AG08395 (cell line): Measurements from ENCODE around the gene LRIG1.
A peak's percentile ranks its signal among the peaks of the same experiment; 100 is the strongest.

Experiments used
- DNase-seq: peaks from one replicate; pipeline ENCODE4 v3.0.0; 2012; ENCODE audit warnings: mixed read lengths, low spot score

LRIG1 gene

DNA sequence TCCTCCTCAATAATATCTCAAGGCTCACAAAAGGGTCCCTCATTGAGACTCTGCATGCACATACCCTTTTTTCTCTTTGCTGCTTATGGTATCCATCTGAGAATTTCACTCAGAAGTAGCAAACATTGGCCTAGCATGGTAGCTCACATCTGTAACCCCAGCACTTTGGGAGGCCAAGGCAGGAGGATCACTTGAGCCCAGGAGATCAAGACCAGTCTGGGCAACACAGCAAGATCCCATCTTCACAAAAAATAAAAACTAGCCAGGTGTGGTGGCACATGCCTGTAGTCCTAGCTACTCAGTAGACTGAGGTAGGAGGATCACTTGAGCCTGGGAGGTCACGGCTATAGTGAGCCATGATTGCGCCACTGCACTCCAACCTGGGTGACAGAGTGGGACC is 11.7 kb downstream of the LRIG1 start:
- DNase-seq = no peak

DNA sequence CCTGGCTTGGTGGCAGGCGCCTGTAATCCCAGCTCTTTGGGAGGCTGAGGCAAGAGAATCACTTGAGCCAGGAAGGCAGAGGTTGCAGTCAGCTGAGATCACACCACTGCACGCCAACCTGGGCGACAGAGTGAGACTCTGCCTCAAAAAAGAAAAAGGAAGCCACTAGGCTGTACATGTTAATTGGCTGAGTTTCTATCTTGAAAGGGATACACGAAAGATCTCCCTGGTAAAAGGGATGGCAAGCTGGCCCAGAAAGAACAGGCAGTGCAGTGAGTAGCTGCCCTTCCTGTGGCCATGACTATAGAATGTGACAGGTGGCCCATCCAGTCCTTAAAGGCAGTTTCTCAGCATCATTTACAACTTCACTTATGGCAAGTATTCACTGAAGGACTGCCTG is 12.3 kb downstream of the LRIG1 start:
- no peak for DNase-seq

DNA sequence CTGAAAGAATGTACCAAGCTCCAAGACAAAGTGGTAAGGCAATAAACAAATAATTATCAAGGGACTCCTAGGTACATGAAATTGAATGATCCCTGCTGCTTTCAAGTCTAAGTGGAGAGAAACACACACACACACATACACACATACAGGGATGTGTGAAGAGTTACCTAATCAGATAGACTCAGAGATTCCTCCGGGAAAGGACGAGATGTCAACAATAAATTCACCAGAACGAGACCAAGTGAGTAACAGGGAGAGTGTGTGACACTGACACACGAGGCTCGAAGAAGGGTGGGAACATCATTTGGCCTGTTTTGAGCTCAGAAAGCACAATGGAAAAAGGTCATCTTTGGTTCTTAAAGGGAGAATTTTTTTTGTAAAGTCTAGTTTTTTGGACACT is 13.4 kb downstream of the LRIG1 start:
- peak; percentile 26 for DNase-seq

DNA sequence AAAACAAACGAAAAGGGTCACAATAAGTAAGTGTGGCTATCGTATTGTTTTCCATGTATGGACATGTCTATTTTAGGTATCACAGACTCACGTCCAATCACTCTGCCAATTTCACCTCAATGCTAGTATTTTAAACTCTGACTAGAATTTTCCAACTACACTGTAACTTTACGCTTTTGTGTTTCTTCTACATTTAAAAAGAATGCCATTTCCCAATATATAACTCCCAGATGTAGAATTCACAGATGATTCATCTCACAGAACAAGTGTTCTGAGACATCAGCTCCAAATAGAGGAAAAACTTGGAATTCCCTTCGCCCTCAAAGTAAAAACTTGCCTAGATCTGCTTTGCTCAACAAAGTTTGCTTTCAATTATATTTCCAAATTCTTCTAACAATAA is 14.2 kb downstream of the LRIG1 start:
- DNase-seq = peak; percentile 71

DNA sequence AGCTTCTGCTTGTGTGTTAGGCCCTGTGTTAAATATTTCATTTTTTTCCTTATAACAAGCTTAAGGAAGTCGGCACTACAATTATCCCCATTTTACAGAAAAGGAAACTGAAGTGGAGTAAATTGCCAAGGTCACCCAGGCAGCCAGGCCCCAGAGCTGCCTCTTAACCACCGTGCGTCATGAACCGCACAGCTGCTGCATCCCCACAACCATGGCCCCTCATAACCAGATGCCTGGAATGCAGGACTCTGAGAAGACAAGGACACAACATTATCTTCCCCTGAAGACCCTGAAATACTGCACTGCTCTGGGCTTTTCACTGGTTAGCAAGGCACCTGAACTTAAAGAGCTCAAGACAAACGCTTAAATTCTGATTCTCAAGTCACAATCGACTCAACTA is 14.6 kb downstream of the LRIG1 start:
- peak; percentile 30 for DNase-seq

DNA sequence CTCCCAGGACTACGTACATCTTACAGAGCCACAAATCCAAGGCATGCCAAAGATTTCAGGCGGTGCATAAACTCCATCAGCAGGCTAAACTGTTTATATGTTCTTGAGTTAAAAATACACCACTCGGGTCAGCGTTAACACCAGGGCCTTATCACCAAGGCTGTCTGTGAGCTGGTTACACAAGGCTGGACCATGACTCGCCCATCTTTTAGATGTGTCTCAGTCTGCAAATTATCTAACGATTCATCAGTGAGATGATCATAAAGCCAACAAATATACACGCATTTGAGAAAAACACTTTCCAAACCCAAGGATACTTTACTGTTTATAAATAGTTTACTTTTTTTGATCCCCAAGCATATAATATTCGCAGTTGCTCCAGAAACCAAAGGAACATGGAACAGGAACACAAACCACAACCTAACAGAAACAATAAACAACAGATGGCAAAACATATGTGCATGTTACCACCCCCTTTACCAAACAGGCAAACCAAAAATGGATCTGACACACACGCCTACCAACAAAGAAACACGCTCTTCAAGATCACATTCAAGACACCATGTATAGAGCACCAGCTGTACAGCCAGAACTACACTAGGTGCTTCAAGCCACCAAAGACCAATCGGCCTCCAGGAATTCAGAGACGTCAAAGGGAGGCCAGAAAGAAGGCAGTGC is 15.4 kb downstream of the LRIG1 start:
- peak; percentile 38 for DNase-seq

DNA sequence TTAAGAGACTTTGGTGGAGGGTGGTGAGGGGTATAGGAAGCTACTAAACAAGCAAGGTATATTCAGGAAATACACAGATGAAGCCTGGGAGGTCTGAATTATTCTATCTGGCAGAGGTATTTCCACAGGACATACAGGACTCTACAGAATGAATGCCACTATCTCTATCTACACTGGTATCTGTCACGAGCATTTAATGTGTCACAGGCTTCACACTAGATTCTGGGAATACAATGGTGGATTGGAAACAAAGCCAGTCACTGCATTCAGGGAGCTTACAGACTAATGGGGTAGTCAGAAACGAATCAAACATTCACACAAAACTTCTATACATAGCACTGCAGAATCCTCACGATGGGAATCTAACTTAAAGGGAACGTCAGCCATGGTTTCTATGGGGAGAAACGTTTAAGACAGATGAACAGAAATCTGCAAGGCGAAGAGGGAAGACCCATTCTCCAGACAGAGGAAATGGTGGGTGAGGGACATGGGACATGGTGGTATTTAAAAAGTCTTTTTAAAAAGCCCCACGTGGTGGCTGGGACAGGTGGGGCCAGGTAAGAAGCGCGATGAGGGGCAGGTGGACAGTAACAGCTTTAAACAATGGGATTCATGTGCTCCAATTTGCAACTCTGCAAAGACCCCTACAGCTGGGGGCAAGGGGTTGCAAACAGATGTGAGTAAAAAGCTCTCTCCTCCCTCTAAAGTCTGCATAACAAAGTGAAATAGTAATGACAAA is 16.5 kb downstream of the LRIG1 start:
- no peak for DNase-seq

DNA sequence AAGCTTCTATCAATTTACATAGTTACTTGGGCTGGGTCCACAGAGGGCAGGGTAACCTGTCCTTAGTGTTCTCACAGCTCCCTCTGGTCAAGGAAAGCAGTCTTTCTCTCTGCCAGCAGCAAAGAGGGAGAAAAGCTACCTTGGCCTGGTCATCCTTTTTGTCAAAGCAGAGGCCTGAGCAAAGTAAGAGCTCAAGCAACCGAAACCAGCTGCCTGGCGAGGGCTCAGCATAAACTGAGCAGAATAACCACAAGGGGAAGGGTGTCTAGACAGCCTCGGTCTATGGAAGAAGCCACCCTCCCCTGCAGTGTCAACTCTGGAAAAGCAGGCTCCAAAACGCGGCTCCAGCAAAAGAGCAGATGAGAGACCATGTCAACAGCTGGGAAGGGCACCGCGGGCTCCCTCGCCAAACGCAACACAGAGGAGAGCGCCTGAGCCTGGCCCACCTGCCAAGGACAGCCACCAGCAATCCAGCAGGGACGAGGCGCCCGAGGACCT is 17.4 kb downstream of the LRIG1 start:
- no peak for DNase-seq

DNA sequence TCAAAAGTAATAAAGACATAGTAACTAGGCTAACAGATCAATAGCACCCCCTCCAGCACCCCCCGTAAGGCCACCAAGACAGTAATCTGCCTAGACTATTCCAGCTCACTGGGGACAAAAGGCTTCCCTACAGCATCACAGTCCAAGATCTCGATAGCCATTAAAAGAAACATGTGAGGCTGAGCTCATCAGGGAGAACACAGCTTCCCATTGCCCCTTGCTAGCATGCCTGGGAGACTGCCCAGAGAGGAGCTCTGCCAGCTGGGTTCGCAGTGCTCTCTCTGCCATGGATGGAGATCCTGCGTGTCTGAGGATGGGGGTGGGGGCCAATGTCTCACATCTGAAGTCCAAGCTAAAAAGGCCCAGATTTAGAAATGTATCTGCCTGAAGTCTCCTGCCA is 17.8 kb downstream of the LRIG1 start:
- peak; percentile 71 for DNase-seq

DNA sequence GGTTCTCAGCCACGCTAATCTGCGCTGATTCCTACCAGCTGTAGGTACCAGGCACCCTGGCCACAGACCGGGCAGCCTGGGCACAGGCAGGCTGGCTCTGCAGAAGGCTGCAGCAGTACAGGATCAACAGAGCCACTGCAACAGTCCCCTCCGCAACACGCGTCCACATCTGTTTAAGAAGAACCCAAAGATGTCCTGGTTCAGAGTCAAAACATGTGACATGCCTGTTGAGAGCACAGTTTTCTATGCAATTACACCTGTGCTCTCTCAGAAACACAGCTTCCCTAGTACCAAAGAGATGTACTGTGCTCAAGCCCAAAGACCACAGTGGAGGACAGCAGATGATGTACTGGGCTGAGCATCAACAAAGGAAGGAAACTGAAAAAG is 18.8 kb downstream of the LRIG1 start:
- no peak for DNase-seq

DNA sequence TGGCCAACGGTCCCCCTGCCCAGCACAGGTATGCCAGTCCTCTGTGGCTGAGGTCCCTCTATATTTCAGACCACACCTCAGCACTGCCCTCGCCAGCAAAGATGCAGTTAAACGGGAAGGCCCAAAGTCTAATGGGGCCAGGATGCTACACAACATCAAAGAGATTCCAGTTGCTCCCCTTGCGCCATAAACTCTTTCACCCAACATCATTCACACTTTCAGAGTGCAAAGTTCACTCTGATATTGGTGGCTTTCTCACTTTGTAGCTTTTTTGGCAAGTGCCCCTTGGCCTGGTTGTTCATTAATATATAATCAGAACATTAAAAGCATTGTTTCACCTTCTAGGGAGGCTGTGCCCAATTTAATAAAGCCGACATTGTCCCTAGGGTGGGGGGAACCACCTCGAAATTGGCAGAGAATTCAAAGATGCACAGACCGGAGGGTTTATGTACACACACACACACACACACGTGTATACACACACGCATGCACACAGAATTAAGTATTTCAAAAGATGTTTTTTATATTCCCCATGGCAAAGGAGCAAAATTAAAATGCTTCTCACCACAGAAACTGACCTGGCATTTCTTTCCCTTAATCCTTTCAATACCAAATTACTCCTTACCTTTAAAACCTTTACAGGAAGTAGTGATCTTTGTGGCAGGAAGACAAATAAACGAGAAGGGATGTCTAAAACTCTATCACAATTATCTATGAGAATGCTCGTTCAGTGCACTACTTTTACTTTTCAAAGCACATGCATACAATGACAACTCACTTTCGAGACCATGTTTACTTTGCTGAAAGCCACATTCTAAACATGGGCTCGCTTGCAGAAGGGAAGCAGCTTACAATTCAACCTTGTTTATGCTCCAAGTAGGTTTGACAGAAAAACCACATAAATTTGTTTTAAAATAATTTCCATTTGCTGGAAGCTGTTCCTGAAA is 19.5 kb downstream of the LRIG1 start:
- no peak for DNase-seq

DNA sequence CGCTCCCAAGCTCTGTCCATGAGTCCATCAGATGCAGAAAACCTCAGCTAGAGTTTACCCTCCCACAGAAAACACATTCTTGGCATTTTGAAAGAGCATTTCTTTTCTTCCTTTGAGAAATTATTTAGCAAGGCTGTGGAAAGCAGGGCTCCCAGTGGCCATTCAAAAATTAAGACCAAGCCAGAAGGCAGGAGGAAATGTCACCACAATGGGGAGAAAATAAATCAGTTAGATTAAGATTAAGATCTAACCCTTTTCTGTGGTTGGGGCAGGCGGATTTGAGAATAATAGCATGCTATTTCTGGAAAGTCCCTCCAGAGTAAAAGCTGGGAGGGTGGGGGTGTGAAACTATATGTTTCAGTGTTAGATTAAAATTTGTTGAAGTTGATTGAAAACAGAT is 20.2 kb downstream of the LRIG1 start:
- peak; percentile 33 for DNase-seq

DNA sequence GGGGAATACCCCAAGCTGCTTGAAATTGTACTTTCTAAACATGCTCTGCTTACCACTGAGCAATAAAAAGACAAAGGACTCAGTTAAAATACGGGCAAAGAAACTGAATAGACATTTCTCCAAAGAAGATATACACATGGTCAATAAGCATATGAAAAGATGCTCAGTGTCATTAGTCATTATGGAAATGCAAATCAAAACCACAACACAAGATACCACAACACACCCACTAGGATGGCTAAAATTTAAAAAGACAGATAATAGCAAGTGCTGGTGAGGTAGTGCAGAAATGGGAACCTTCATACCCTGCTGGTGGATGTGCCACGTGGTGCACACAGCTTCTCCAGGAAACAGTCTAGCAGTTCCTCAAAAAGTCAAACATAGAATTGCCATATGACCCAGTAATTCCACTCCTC is 21.3 kb downstream of the LRIG1 start:
- no peak for DNase-seq

DNA sequence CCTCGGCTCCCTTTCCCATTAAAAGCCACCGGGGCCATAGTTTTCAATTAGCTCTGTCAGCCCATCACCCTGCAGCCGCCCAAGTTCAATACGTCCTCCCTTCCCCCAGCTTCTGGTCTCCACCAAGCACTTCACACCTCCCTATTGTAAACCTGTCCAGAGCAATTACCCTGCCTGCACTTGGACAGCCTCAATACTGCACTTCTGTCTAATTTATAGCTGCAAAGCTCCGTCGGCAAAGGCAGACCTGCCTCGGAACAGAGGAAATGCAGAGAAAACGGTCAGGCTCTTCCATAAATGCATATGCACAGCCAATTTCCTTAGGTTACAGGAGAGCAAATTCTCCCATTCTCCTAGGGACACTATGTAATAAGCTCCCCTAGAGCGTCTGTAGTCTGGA is 21.9 kb downstream of the LRIG1 start:
- no peak for DNase-seq

DNA sequence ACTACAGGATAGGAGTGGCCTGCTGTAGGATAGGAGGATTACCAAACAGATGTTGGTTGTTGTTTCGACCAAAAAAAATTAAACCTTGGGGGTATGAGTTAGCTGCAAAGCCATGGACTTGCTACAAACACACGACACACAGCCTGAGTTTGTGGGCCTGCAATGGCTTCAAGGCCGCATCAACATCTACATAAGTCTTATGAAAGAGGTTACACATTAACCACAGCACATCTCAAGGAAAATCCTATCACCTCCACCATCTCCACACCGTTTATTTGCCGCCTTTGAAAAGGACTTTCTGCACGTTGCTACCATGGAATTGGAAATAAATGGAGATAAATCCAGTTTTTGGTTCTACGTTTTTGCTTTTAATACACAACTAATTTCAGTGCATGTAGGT is 23.0 kb downstream of the LRIG1 start:
- DNase-seq = no peak

DNA sequence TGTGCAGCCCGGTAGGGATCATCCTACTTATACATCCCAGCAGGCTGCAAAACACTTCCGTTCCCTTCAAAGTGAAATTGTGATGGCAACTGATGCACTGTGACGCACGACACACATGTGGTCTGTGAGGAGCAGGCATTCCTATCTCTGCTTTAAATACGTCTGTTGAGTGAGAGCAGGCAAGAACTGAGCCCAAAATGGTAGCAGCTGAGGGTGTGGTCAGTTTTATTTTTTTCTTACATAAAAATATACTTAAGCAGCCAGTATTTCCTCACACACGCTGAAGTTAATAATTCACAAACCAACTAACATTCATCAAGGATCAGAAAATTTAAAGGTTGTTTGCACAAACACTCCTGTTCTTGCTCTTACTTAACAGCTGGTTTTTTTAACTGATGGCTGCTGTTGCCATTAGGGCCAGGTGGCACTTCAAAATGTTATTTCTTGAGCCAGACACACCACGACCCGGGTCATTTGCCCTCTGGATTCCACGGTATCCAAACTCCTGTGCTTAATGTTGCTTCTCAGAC is 23.9 kb downstream of the LRIG1 start:
- no peak for DNase-seq

DNA sequence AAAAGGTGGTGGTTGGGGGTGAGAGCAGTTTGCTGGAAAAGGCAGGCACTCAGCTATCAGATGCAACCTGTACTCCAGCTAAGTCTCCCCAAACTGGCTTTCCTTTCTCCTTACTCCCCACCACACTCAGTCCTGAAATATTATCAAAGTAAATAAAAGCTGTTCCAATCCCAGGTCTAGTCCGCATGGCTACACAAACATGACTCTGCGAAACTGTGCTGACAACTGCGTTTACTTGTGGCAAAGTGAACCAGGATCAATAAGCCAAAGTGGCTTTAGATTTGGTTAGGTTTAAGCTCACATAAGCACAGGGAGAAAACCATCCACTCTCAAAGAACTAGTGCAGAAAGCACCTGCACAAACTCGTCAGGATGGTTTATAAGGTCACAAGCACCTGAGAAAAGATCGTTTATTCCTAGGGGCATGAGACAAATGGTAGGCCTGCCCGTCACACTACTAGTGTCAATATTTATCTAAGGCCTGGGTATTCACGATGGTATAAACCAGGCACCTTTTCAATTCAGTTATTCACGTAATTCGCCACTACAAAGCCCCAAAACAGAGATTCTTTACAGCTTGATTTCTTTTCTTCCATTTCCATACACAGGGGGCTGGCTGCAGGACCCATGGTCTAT is 25.3 kb downstream of the LRIG1 start:
- no peak for DNase-seq

DNA sequence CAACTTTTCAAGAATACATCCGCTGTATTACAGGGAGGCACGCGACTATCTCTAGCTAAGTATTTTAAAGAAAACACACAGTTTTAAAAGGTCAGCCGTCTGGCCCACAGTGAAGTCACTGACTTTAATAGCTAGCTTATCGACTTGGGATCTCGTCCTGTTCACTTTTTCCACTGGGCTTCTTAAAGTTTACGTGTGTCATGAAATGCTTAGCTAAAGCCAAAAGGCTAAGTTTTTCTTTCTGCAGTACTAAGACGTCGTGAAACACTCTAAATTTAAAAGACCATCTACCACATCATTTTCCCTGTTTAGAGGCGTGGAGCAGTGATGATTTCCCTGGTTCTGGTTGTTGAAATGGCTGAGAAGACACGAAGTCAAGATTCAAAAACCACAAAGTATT is 27.1 kb downstream of the LRIG1 start:
- DNase-seq = peak; percentile 36

DNA sequence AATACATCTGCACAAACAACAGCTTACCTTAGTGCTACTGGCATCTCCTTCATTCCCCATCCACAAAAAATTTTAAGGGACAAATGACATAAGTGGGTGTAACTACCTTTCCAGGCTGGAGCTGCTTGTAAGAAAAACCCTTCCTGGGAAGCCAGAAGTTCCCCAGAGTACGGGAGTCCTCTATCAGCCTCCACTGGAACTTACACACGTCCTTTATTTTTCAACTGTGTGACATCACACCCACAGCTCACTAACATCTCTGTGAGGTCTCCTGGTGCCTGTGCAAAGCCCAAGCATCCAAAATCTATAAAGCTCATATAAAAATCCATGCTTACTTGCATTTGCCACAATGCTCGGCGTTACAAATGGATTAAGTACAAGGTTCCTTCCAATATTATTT is 27.6 kb downstream of the LRIG1 start:
- peak; percentile 22 for DNase-seq

DNA sequence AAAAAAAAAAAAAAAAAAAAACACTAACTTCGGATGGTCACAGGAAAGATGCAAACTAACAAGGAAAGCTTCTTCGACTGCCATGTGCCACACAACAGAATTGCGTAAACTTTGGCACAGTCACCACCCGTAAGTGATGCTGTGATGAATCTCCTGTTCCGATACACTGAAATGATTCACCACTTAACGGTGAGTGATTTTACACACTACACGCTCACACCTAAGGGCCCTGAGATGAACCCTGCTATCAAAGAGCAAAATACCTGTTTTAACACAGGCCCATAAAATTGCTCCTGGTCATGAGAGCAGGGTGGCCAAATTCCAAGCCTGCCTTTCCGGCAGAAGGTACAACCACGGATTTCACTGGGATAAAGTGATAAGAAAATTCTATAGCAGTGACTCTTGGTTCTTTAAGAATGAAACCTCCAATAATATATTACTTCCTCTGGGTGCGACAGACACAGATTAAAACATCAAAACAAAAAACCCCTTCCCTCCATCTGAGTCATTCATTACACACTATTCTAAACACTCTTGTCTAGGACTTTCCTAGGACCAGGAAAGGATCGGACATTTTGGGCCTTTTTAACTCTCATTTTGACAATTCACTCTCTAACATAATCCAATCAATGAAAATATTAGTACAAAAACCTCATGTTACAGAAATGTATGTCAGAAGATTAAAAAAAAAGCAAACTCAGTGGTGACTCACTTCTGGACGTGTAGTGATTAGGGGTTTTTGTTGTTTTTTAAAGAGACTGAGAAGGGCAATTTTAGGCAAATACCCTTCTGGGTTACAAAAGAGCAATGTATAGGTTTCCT is 28.3 kb downstream of the LRIG1 start:
- peak; percentile 52 for DNase-seq
